Measurements from ENCODE around the gene CTNNA3. TPM values are rescaled to one million over a fixed set of nuclear protein-coding genes. Genes with fewer than 3 reads are reported as not detected.

Gene CTNNA3
- total RNA-seq, 2 donors from 2014 or later = under 0.01 to 0.33 TPM

DNA sequence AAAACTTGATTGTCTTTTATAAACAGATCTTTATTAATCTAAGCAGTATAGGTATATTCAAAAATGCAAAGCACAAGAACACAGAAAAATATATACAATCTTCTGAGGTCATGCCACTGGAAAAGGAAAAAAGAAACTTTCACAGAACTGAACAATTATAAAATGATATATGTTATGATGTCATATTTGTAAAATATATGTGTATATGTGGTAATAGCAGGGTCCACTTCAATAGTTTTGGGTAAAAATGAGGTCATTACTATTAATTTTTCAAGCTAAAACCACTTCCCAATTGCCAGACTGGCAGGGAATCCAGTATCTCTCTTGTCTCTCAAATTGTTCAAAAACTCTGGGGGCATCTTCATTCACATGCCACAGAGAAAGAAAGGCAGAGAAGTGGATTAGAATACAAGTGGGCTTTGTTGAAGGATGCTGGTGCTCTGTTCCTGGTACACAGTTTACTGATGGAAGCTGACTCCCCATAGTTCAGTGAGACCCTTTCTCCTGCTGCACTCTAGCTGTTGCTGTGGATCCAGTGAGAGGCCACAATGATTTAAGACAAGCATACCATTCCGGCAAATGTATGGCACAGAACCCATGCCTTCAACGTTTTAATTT lies 19.7 kb downstream of the CTNNA3 start:
- Histone ChIP-seq H3K36me3 (replicated peaks in 1 of 2; ENCODE audit: insufficient read depth in 1 of 2, low read depth in 2 of 2) (no peaks in the 10 kb centered on the region), H3K27ac (no peak overlapping the region), H3K4me3 (no peak overlapping the region), H3K9me3 (no peaks in the 10 kb centered on the region), H3K27me3 (no peaks in the 10 kb centered on the region), H3K4me1 (no peaks in the 10 kb centered on the region)
- intact Hi-C loops (cut with DNase I) = no loop called here
- TF ChIP-seq, protein P1, sequence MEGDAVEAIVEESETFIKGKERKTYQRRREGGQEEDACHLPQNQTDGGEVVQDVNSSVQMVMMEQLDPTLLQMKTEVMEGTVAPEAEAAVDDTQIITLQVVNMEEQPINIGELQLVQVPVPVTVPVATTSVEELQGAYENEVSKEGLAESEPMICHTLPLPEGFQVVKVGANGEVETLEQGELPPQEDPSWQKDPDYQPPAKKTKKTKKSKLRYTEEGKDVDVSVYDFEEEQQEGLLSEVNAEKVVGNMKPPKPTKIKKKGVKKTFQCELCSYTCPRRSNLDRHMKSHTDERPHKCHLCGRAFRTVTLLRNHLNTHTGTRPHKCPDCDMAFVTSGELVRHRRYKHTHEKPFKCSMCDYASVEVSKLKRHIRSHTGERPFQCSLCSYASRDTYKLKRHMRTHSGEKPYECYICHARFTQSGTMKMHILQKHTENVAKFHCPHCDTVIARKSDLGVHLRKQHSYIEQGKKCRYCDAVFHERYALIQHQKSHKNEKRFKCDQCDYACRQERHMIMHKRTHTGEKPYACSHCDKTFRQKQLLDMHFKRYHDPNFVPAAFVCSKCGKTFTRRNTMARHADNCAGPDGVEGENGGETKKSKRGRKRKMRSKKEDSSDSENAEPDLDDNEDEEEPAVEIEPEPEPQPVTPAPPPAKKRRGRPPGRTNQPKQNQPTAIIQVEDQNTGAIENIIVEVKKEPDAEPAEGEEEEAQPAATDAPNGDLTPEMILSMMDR (IDR thresholded peaks at IDR 0.05) = no peak
- ATAC-seq = no peak
- DNase-seq = no peak
- 39 to 56% methylated on average over 2 of the region's 2 CpGs for WGBS, 2 donors

DNA sequence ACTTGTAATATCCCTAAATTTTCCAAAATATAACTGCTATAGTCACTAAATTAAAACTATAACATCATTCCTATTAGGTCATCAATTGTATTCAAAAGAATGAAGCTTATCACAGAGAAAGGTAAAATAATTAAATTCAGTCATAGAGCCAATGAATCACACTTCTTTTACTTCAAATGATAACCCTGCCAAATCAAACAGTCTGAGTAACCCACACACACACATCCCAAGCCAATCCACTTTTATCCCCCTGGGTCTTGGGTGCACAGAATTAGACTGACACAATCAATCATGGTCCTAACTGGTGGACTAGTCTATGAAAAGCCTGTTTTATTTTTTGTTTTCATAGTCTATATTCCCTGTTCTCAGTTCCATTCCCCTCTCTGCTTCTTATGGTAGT lies 25.6 kb downstream of the CTNNA3 start:
- no peak overlapping the region for H3K27ac ChIP-seq
- DNase-seq (no peak), ATAC-seq (no peak)
- TF ChIP-seq, protein P1 (IDR thresholded peaks at IDR 0.05) = no peak
- no peak for TF ChIP-seq POLR2A (IDR thresholded peaks at IDR 0.05)
- H3K9me3 ChIP-seq = no peaks in the 10 kb centered on the region
- H3K4me1 ChIP-seq = no peaks in the 10 kb centered on the region
- H3K4me3 ChIP-seq = no peak overlapping the region
- H3K27me3 ChIP-seq = no peaks in the 10 kb centered on the region
- H3K36me3 ChIP-seq (replicated peaks in 1 of 2; ENCODE audit: insufficient read depth in 1 of 2, low read depth in 2 of 2) = no peaks in the 10 kb centered on the region
- intact Hi-C loops (cut with DNase I) = no loop called here

DNA sequence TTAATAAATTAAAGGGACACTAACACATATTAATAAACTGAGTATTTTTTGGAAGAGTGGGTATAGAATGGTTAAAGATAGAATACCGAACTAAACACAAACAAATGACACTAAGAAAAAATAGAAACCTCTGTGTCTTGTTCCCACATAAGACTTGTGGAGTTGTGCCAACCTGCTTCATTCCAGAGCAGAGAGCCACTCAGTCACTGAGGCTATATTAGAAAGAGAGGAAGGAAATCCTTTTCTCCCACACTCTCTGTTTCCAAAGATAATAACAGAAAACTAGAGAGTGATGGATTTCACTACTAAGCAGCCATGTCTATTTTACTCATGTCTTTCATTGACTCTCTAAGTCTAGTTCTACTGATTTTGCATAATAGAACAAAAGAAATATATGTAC lies 26.0 kb downstream of the CTNNA3 start:
- H3K36me3 ChIP-seq (replicated peaks in 1 of 2; ENCODE audit: insufficient read depth in 1 of 2, low read depth in 2 of 2) = no peaks in the 10 kb centered on the region
- no peaks in the 10 kb centered on the region for H3K9me3 ChIP-seq
- intact Hi-C loops (cut with DNase I) = no loop called here
- no peak overlapping the region for H3K4me3 ChIP-seq
- no peak overlapping the region for H3K27ac ChIP-seq
- H3K4me1 ChIP-seq = no peaks in the 10 kb centered on the region
- TF ChIP-seq POLR2A (IDR thresholded peaks at IDR 0.05) = no peak
- TF ChIP-seq, protein P1 (IDR thresholded peaks at IDR 0.05) = no peak
- H3K27me3 ChIP-seq = no peaks in the 10 kb centered on the region
- no peak for DNase-seq
- 7 to 12% methylated on average over 1 of the region's 1 CpG for WGBS, 2 donors
- ATAC-seq = no peak

DNA sequence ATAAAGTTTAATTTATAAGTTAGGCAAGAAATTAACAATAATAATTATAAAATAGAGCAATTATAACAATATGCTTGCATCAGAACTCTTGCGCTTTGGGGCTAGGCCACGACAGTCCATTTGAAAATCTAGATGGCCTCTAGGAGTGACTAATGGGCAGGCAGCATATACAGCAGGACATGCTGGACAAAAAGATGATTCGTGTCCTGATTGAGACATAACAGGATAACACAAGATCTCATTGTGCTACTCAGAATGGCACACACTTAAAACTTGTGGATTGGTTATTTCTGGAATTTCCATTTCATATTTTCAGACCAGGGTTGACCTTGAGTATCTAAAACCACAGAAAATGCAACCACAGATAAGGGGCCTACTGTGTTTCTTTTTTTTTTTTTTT lies 27.5 kb downstream of the CTNNA3 start:
- H3K27me3 ChIP-seq = no peaks in the 10 kb centered on the region
- WGBS, 2 donors = 77 to 81% methylated on average over 3 of the region's 3 CpGs
- DNase-seq (no peak), ATAC-seq (no peak)
- H3K4me3 ChIP-seq = no peak overlapping the region
- no peaks in the 10 kb centered on the region for H3K36me3 ChIP-seq (replicated peaks in 1 of 2; ENCODE audit: insufficient read depth in 1 of 2, low read depth in 2 of 2)
- no peak overlapping the region for H3K27ac ChIP-seq
- TF ChIP-seq, protein P1 (IDR thresholded peaks at IDR 0.05) = no peak
- TF ChIP-seq POLR2A (IDR thresholded peaks at IDR 0.05) = no peak
- intact Hi-C loops (cut with DNase I) = no loop called here
- no peaks in the 10 kb centered on the region for H3K9me3 ChIP-seq
- no peaks in the 10 kb centered on the region for H3K4me1 ChIP-seq

DNA sequence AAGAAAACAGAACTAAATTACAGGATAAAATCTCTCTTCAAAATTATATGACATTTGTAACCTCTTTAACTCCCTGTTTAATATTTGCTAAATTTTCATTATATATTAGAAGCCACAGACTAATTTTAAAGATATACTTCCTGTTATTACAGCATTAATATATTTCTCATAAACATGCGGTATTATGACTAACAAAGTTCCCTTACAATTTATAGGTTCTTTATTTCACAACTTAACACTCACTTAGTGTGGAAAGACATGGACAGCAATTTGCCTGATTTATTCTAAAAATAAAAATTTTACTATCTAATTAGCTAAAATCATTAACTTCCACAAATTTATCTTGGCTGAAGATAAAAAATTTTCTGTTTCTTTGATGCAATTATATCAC lies 29.0 kb downstream of the CTNNA3 start:
- H3K4me3 ChIP-seq = no peak overlapping the region
- 87 to 93% methylated on average over 1 of the region's 1 CpG for WGBS, 2 donors
- intact Hi-C loops (cut with DNase I) = no loop called here

More for the DNA sequence above, 29.0 kb downstream of the CTNNA3 start:
- Histone ChIP-seq H3K9me3 (no peaks in the 10 kb centered on the region), H3K27ac (no peak overlapping the region), H3K36me3 (replicated peaks in 1 of 2; ENCODE audit: insufficient read depth in 1 of 2, low read depth in 2 of 2) (no peaks in the 10 kb centered on the region), H3K27me3 (no peaks in the 10 kb centered on the region), H3K4me1 (no peaks in the 10 kb centered on the region)
- TF ChIP-seq, protein P1 (IDR thresholded peaks at IDR 0.05) = no peak
- TF ChIP-seq POLR2A (IDR thresholded peaks at IDR 0.05) = no peak
- DNase-seq = no peak
- ATAC-seq = no peak
